ENCODE results near the gene SPTBN1. TPM values are rescaled to one million over a fixed set of nuclear protein-coding genes. Genes with fewer than 3 reads are reported as not detected.

SPTBN1 gene
- total RNA-seq, 1 donor from 2014 or later, result 229 TPM

- no peak for DNase-seq
These were observed 21.4 kb upstream of the SPTBN1 start for GRCh38 chr2:54434711-54435110.

GRCh38 chr2:54435325-54436226 is 20.6 kb upstream of the SPTBN1 start:
- no peak for DNase-seq

DNA sequence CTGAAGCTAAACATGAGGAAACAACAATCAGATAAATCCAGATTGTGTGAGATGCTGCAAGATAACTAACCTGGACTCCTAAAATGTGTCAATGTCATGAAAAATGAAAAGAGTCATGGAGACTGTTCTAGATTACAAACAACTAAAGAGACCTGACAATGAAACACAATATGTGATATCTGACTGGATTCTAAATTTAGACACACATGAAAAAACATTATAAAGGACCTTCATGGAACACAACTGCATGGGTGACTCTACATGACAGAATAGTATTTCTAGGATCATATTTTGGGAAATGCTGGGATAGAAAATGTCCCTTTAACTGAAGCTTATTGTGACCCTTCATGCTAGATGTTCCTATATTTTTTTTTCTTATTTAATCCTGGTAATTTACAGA is 18.5 kb upstream of the SPTBN1 start:
- DNase-seq, result no peak

GRCh38 chr2:54438271-54438670 is 17.9 kb upstream of the SPTBN1 start:
- DNase-seq, result no peak

- DNase-seq, result no peak
These were observed 16.5 kb upstream of the SPTBN1 start for GRCh38 chr2:54439582-54439981.

DNA sequence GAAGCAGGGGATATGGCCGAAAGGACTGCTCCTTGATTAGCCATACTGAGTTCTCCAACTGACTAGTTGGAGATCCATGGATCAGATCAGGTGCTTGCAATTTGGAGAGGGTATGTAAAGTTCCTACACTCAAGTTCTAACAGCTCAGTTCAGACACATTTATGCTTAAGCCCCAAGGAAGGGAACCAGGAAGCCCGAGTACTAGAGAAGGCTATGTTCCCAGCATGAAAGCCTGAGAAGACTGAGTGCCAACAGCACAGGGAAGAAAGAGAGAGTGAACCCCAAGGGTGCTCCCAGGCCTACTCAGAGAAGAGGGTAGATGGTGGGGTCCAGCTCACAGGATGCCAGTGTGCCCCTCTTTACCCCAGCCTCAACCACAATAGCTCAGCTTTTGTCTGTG is 16.1 kb upstream of the SPTBN1 start:
- DNase-seq, result peak; percentile 21

DNA sequence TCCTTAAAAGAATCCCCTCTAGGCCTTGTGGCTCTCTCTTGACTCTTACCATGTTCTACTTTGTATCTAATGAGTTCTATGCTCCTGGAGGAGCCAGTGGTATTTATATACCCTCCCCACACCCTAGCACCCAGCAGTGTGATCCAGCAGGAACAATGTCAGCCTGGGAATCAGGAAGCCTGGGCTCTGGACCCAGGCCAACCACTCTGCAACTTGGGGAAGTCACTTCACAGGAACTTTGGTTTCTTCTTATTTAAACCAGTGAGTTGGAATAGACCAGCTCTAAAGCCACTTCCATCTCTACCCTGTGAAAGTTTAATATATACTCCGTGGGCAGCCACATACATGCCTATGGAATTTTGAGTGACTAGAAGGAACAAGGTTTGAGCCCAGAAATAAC is 11.6 kb upstream of the SPTBN1 start:
- DNase-seq, result no peak

GRCh38 chr2:54446122-54446521 is 10.0 kb upstream of the SPTBN1 start:
- DNase-seq, result no peak

- no peak for DNase-seq
These were observed 9.5 kb upstream of the SPTBN1 start for GRCh38 chr2:54446625-54447024.

DNA sequence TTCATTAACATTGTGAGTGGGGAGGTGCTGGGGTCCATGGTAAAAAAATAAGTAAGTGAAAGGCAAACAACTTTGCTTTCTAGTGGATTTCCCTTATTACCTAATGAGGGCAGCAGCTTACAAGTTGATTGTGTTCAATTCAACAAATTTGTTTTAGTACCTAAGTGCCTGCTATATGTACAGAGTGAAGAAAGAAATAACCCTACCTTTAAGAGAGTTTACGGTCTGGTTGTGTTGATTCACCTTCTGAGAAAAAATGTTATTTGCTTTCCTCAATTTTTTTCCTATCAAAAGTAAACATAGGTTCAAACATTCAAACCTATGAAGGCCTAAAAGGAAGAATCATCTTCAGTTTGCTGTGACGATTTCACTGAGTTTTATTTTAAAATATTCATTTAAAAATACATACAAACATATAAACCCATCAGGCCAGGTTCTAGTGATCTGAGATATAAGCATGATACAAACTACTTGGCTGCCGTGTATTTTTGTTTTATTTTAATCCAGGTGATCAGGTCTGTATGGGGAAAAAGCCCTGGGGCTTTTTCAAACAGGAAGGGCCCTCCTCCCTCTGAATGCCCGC is 1.5 kb upstream of the SPTBN1 start:
- no peak for DNase-seq

DNA sequence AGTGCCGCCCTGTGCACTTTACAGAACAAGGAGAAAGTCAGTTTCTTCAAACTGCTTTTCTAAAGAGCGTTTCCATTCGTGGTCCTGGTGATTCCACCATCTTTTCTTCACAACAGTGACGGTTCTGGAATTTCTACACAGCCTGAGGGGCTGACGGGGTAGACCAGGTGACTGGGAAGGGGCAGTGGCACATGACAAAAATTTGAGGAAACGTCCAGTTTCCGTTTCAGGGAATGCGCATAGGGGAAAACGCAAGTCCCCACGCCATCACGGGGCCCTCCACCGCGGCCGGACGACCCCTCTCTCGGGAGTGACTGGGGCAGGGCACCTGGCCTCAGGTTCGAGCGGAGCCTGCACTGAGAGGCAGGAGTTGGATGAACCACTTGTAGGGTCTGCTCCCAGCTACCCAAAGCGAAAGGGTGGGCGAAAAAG is 980 bp upstream of the SPTBN1 start:
- DNase-seq, result no peak

DNA sequence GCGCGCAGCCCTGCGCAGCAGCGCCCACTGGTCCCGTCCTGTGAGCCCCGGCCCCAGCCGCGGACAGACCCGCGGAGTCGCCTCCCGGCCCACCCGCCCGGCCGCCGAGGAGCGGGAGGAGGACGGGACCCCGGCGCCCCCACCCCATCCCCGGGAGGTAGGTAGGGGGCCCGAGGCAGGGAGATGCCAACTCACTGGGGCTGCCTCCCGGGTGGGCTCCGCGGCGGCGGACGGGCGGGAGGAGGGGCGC is 160 bp downstream of the SPTBN1 start:
- DNase-seq, result no peak

DNA sequence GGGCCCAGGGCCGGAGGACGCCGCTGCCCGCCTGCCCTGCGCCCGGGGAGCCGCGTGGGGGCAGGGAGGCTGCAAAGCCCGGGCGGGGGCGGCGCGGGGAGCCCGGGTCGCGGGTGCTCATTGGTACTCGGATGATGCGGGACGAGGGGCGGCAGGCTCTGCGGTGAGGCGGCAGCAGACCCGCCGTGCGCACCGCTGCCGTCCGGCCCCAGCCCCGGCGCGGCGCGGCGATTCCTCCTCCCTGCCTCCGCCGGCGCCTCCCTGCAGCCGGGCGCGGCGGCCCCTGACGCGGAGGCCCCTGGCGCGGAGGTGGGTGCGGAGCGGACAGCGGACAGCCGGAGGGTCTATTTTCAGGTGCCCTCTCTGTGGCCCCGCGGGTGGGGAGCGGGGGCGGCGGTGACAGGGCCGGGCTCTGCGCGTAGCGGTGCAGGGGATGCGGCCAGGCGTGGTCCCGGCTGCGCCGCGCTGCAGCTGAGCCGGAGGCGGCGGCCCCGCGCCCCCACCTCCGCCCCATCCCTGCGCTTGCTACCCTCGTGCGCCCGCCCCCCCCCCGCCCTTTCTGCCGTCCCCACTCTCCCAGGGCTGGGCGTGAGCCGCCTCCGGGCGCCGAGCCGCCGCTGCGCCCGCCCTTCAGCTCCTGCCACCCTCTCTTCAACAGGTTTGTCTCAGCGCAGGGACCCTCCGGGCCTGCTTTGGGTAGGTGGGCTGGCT is 640 bp downstream of the SPTBN1 start:
- no peak for DNase-seq

GRCh38 chr2:54457323-54458023 is 1.3 kb downstream of the SPTBN1 start:
- no peak for DNase-seq

DNA sequence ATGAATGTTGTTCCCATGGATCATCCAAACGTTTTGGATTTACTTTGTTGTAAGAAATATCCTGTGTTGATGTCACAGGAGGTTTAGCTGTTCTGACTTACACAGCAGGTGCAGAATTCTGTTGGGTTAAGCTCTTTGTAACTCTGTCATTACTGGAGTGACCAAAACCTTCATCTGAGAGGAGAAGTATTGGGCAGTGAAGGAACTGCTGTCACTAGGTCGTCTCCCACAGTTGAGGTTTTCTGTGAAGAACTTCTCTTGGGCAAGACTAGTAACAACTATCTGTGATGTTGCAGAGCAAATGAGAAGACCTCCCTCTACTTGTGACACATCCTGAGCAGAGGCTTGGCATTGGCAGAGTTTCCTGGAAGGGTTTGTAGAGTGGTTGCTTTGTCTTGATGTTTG is 2.9 kb downstream of the SPTBN1 start:
- peak; percentile 38 for DNase-seq

- DNase-seq, result no peak
These were observed 5.1 kb downstream of the SPTBN1 start for GRCh38 chr2:54461261-54461660.

DNA sequence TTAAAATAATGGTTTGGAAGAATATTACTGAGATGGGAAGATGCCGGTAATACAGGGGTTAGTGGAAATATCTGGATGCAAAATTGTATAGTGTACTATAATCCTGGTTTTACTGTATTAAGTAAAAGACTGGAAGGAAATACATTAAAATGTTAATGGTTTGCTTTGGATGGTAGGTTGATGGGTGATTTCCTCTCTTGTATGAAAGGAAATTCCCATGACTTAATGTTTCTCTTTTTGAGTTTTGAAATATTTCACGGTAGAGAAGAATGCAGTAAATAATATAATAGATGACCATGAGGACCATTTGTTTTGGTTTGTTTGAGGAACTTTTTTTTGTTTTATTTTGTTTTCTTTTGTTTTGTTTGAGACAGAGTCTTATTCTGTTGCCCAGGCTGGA is 8.2 kb downstream of the SPTBN1 start:
- no peak for DNase-seq

GRCh38 chr2:54465143-54465542 is 9.0 kb downstream of the SPTBN1 start:
- DNase-seq, result no peak

DNA sequence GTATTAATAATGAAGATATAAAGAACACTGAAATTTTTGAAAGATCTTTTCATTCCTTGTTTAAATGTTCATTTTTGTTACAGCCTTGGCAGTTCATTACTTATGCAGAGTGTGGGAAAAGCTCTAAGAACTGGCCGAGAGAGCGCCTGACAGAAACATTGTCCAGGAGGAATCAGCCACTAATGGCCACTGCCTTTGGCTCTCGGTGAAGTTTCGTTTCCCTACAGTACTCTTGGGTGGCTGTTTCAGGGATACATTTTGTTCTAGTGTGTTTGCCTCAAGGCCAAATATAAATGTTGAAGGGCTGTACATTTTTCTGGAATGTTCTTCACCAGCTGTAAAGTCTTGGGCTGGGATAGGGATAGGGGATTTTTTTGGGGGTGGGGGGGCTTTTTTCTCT is 10.7 kb downstream of the SPTBN1 start:
- DNase-seq, result no peak

DNA sequence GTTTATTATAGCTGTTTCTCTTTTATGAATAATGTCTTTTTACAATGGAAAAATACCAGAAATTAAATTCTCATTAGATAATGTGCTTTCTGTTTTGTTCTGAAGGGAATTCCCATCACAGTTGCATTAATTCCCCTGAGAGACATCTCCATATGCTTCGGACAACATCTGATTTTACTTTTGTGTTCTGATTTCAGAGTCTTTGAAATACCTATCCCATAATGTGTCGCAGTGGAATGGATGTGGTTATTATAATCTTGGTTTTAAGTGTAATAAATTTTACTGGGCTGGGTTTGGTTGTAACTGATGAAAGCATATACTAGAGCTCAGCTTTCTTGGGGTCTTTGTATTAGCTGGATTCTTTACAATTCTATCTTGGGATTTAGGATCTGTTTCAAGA is 12.5 kb downstream of the SPTBN1 start:
- peak; percentile 93 for DNase-seq

- DNase-seq, result no peak
These were observed 13.4 kb downstream of the SPTBN1 start for GRCh38 chr2:54469484-54470053.

DNA sequence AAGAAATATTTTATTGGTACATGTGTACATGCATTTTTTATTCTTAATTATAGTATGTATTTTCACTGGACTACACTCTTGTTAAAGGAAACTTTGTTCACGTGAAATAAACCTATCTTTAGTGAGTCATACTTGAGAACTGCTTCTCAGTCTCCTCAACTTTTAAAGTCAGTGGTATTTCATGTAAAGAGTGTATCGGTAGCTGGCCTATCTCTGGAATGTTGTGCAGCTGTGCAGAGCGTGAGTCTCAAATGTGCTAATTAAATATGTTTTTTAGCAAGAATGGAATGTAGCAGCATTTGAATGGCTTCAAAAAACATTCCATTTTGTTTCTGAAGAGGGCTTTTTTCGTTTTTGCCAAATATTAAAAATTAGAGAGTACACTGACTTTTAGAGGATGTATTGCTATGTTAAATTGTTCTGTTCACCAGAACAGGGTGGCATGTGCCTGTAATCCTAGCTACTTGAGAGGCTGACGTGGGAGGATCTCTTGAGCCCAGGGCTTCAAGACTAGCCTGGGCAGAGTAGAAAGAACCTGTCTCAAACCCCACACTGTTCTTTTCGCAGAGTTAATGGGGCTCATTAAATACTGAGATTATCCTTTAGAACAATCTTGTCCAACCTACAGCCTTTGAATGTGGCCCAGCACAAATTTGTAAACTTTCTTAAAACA is 14.3 kb downstream of the SPTBN1 start:
- DNase-seq, result peak; percentile 47

Data from skin of body (tissue), 2 donors.